GM23248 (cell line): ENCODE measurements around the gene FGF1.

Source experiments
- EZH2 ChIP-seq: fragments of 200-600 bp; sonication (generic); IDR thresholded peaks from 2 replicates; pipeline ENCODE4 v1.6.1; 2018; ENCODE audit warnings: antibody characterized with exemption, mild to moderate bottlenecking; ENCODE audit not compliant: insufficient read depth, poor library complexity, severe bottlenecking
- EZH2phosphoT487 ChIP-seq: fragments of 200-600 bp; sonication (generic); IDR thresholded peaks from 2 replicates; pipeline ENCODE4 v1.6.1; 2018; ENCODE audit warnings: antibody characterized with exemption, moderate library complexity, mild to moderate bottlenecking, low read depth; ENCODE audit not compliant: insufficient read depth

DNA sequence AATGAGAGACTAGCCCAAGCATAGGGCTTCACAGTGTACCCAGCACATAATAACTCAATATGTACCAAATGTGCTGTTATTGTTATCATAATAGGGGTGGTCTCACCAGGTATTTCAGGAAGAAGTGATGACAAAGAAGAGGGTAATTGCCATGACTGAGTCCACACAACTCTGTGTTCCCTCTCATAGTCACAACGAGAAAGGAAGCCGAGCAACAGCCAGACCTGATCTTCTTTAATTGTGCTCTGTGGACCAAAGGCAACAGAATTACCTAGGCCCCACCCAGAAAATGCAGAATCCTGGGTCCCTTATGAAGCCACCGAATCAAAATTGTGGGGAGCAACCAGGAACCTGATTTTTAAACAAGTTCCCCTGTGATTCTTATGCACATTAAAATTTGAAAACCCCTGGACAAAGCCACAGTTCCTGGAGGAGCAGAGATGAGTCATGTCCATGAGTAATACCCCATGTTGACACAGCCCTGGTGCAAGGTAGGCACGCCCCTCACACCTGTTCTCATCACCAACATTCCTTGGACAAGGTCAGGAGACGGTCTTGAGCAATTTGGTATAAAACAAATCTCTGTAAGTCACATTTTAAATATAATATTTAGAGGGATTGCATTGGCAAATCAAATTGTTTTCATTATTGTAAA, 5.2 kb downstream of the FGF1 start:
- TF ChIP-seq EZH2, result no peak
- TF ChIP-seq EZH2phosphoT487, result no peak
